OCI-LY1 (cell line): ENCODE data around the gene DDAH1.

ENCODE experiments used
- CTCF ChIP-seq: fragments of 200-600 bp; sonication (generic), shearing (Covaris generic); IDR thresholded peaks from 2 replicates; pipeline ENCODE4 v1.5.1; 2017; ENCODE audit warnings: mild to moderate bottlenecking, antibody characterized with exemption, low read length, moderate library complexity, mixed read lengths
- EZH2 ChIP-seq: fragments of 200-600 bp; sonication (generic), shearing (Covaris generic); IDR thresholded peaks from 2 replicates; pipeline ENCODE4 v1.8.0; 2017; ENCODE audit warnings: borderline replicate concordance, mixed run types, mild to moderate bottlenecking, antibody characterized with exemption, low read length, moderate library complexity, mixed read lengths

DNA sequence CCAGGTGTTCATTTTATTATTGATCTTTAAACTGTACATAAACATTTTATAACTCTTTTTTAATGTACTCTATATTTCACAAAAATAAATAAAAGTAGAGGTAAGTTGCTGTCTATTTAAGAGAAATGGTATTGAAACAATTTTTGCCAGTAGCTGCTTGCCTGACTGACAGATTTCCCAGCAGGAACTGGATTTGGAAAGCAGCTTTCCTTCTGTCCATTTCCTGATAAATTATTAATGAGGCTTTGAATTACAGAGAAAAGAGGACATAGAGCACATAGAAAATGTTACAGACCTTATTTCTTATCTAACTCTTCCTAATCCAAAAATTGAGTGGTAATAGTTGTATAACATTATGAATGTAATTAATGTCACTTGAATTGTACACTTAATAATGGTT lies 108.8 kb downstream of the DDAH1 start:
- TF ChIP-seq CTCF (no peak), EZH2 (no peak)
